ENCODE measurements around the gene MAST4. TPM values are rescaled to one million over a fixed set of nuclear protein-coding genes. Genes with fewer than 3 reads are reported as not detected.

MAST4 gene
- polyA plus RNA-seq, 2 of the 4 experiments (the other 2 are of a cell fraction), result 1.2 to 5.8 TPM

GRCh38 chr5:66963559-66963971, 367.4 kb downstream of the MAST4 start:
- ATAC-seq, result no peak
- Histone ChIP-seq H3K9me3 (no peaks in the 10 kb centered on the region), H3K4me3 (no peak overlapping the region), H3K4me1 (peaks cover 47% of the 10 kb centered on the region), H3K27ac (peak overlapping the region in 1 of 2 experiments; percentile 57; a peak in 3 of 6 replicates), H3K4me2 (peak overlapping the region; percentile 35)
- no peak for DNase-seq (ENCODE audit: low read depth in 1 of 2, low spot score in 1 of 2)
- no peak for FAIRE-seq
- ChIA-PET POLR2A (no interaction called here), CTCF (no interaction called here)
- 67% methylated on average over 1 of the region's 1 CpG for WGBS (ENCODE audit: missing lambda C conversion rate)
- no peak for TF ChIP-seq RCOR1 (IDR thresholded peaks at IDR 0.05; ENCODE audit: low read depth, low read length)
- TF ChIP-seq ELK1 (IDR thresholded peaks at IDR 0.05; ENCODE audit: low read depth, low read length), result no peak
- no peak for TF ChIP-seq NR3C1 (IDR thresholded peaks at IDR 0.05)
- no peak for TF ChIP-seq KDM5A (IDR thresholded peaks at IDR 0.05)
- TF ChIP-seq CHD2 (IDR thresholded peaks at IDR 0.05; ENCODE audit: low read length, partially characterized antibody), result no peak
- no peak for TF ChIP-seq CTCF (IDR thresholded peaks at IDR 0.05)
- no peak for TF ChIP-seq FOSL2 (IDR thresholded peaks at IDR 0.05)
- TF ChIP-seq FOSL2 (CRISPR knock-in tag; IDR thresholded peaks at IDR 0.05), result no peak
- TF ChIP-seq NFE2L2 (conservative IDR thresholded peaks at IDR 0.05; ENCODE audit: low read length), result no peak
- no peak for TF ChIP-seq BCL3 (IDR thresholded peaks at IDR 0.05)
- TF ChIP-seq FOSB (CRISPR knock-in tag; IDR thresholded peaks at IDR 0.05), result no peak
- no peak for TF ChIP-seq RNF2 (IDR thresholded peaks at IDR 0.05; ENCODE audit: borderline replicate concordance, low read depth)
- TF ChIP-seq MYC (IDR thresholded peaks at IDR 0.05; ENCODE audit: borderline replicate concordance, low read length), result no peak
- TF ChIP-seq HOXA7 (CRISPR knock-in tag; IDR thresholded peaks at IDR 0.05), result no peak
- no peak for TF ChIP-seq E2F6 (IDR thresholded peaks at IDR 0.05; ENCODE audit: borderline replicate concordance, low read depth)
- TF ChIP-seq USF2 (IDR thresholded peaks at IDR 0.05), result no peak
- TF ChIP-seq ZSCAN20 (CRISPR knock-in tag; IDR thresholded peaks at IDR 0.05), result no peak
- no peak for TF ChIP-seq POLR2A (IDR thresholded peaks at IDR 0.05; ENCODE audit: low read length)

- DNase-seq (ENCODE audit: low read depth in 1 of 2, low spot score in 1 of 2) (peak in 1 of 2 experiments; percentile 19), ATAC-seq (peak; percentile 39 to 54; a peak in 2 of 6 replicates), FAIRE-seq (no peak)
- Histone ChIP-seq H3K9me3 (no peaks in the 10 kb centered on the region), H3K4me3 (no peak overlapping the region), H3K4me1 (peaks cover 23% of the 10 kb centered on the region), H3K4me2 (no peak overlapping the region), H3K27ac (no peak overlapping the region)
- POLR2A ChIA-PET, result no interaction called here
- CTCF ChIA-PET, result no interaction called here
- TF ChIP-seq MAFK (IDR thresholded peaks at IDR 0.05; ENCODE audit: partially characterized antibody) (no peak), REST (IDR thresholded peaks at IDR 0.05) (no peak), GATA3 (IDR thresholded peaks at IDR 0.05; ENCODE audit: borderline replicate concordance) (no peak), RARB (CRISPR knock-in tag; IDR thresholded peaks at IDR 0.05) (no peak), ELK1 (IDR thresholded peaks at IDR 0.05; ENCODE audit: low read depth, low read length) (no peak), ZC3H11A (IDR thresholded peaks at IDR 0.05) (no peak), RCOR1 (IDR thresholded peaks at IDR 0.05; ENCODE audit: low read depth, low read length) (no peak), CEBPB (IDR thresholded peaks at IDR 0.05) (no peak), EHMT2 (IDR thresholded peaks at IDR 0.05; ENCODE audit: low read depth) (no peak), RFX5 (IDR thresholded peaks at IDR 0.05) (no peak), MAZ (IDR thresholded peaks at IDR 0.05; ENCODE audit: borderline replicate concordance, low read depth, low read length) (no peak), CHD2 (IDR thresholded peaks at IDR 0.05; ENCODE audit: low read length, partially characterized antibody) (no peak), NPAS2 (CRISPR knock-in tag; IDR thresholded peaks at IDR 0.05; ENCODE audit: borderline replicate concordance) (no peak), CHD4 (IDR thresholded peaks at IDR 0.05; ENCODE audit: borderline replicate concordance) (no peak)
These were observed 370.2 kb downstream of the MAST4 start for GRCh38 chr5:66966439-66966838.

All from A549 (cell line).